MM.1S (cell line): ENCODE data around the gene NT5C3A.

Source experiments
- CTCF ChIP-seq: fragments of 300-600 bp; sonication (generic); IDR thresholded peaks from 2 replicates; pipeline ENCODE4 v1.5.1; 2016; ENCODE audit warnings: antibody characterized with exemption, low read length, mixed read lengths
- EZH2 ChIP-seq: fragments of 300-600 bp; sonication (generic); optimal IDR thresholded peaks from 2 replicates; pipeline ENCODE3; 2017; ENCODE audit warnings: low read depth, mild to moderate bottlenecking, antibody characterized with exemption, low read length, mixed read lengths

- TF ChIP-seq CTCF (no peak), EZH2 (no peak)
These were observed 49.0 kb upstream of the NT5C3A start for GRCh38 chr7:33111614-33112013.
